ENCODE measurements around the gene MAGI3.
"Not testable (repeated sequence)": the region's sequence is repeated elsewhere in the genome, so short reads cannot be mapped to it uniquely, and the experiment has no call there.

Gene MAGI3

DNA sequence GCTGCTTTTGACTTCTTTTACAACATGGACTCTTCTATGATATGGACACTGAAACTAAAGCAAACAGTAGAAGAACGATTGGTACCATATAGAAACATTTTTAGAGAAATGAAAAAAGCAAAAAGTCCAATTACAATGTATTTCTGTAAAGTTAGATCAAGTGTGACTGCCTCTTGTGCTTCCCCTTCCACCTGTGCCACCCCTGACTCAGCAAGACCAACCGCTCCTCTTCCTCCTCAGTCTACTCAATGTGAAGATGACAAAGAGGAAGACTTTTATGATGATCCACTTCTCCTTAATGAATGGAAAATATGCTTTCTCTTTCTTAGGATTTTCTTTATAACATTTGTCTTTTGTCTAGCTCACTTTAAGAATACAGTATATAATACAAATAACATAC lies 302.0 kb downstream of the MAGI3 start:
- no peak for DNase-seq (ENCODE audit: low read depth in 2 of 2)

DNA sequence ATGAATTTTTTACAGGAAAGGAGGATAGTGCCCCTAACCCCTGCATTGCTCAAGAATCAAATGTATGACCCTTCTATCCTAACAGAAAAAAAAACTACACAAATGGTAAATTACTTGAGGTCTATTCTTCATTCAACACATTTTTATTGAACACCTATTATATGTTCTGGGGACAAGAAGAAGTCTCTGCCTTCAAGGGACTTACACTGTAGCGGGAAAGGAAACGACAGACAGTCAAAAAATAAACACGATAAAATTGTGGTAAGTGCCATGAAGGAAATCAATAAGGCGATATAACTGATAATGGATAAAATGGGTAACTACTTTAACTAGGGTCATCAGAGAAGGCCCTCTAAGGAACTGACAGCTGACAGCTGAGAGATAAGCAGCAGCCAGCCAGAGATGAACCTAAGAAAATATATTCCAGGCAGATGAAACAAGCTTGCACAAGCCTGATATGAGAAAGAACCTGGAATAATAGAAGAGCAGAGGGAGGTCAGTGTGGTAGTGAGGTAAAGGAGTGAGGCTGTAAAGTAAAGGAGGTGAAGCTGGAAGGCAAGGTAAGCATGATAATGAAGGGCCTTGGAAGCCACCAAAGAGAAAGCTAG lies 302.6 kb downstream of the MAGI3 start:
- no peak for DNase-seq (ENCODE audit: low read depth in 2 of 2)

DNA sequence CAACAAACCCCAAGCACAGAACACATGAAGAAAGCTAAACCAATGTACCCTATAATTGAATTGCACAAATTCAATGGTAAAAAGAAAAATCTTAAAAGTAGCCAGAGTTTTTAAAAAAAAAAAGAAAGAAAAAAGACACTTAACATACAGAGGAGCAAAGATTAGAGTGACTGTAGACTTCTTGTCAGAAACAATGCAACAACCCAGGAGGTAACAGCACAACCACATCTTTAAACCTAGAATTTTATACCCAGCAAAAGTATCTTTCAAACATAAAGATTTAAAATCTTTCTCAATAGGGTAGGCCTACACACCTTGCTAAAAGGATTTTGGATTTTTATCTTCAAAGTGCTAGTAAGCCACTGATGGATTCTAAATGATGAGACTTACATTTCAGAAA lies 304.6 kb downstream of the MAGI3 start:
- no peak for DNase-seq (ENCODE audit: low read depth in 2 of 2)

DNA sequence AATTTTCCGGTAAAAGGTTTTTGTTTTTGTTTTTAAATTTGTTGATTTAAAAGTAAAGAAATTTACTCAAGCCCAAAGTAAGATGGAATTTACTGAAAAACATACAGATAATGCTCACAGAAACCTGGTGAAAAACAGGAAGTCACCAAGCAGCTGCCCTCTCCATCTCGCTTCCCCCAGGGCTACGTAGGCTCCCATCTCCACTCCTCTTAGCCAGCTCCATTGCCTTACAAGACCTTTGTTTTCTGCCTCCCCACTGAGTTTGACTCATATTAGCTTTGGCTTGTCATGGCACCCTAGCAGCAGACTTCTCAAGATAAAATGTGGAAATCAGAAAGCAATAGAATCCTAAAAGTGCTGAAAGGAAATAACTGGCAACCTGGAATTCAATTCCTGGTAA lies 311.1 kb downstream of the MAGI3 start:
- no peak for DNase-seq (ENCODE audit: low read depth in 2 of 2)

DNA sequence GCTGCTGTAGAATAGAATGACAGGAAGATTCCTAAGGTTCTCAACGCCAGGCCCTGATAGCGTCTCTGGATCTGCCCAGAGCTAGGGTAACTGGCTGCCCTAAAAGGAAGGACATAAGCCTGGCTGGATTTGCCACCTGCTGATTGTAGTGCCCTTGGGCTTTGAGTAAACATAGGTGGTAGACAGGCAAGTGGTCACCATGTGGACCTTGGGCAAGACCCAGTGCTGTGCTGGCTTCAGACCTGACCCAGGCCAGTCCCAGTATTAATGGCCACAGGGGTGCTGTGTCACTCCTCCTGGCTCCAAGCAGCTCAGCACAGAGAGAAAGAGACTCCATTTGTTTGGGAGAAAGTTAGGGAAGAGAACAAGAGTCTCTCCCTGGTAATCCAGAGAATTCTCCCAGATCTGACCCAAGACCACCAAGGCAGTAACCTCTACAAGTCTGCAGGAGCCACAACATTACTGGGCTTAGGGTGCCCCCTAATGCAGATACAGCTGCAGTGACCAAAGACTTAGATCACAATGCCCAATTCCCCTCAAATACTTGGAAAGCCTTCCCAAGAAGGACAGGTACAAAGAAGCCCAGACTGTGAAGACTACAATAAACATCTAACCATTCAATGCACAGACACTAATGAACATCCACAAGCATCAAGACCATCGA lies 324.4 kb downstream of the MAGI3 start:
- no peak for DNase-seq (ENCODE audit: low read depth in 2 of 2)

DNA sequence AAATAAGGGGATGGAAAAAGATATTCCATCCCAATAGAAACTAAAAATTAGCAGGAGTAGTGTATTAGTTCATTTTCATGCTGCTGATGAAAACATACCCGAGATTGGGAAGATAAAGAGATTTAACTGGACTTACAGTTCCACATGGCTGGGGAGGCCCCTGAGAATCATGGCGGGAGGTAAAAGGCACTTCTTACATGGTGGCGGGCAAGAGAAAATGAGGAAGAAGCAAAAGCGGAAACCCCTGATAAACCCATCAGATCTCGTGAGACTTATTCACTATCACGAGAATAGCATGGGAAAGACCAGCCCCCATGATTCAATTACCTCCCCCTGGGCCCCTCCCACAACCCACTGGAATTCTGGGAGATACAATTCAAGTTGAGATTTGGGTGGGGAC lies 327.2 kb downstream of the MAGI3 start:
- not testable (repeated sequence) for DNase-seq (ENCODE audit: low read depth in 2 of 2)

DNA sequence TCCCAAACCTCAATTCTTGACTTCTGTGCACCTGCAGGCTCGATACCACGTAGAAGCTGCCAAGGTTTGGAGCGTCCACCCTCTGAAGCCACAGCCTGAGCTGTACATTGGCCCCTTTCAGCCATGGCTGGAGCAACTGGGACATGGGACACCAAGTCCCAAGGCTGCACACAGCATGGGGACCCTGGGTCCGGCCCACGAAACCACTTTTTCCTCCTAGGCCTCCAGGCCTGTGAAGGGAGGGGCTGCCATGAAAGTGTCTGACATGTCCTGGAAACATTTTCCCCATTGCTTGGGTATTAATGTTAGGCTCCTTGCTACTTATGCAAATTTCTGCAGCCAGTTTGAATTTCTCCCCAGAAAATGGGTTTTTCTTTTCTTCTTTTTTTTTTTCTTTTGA lies 328.3 kb downstream of the MAGI3 start:
- not testable (repeated sequence) for DNase-seq (ENCODE audit: low read depth in 2 of 2)

DNA sequence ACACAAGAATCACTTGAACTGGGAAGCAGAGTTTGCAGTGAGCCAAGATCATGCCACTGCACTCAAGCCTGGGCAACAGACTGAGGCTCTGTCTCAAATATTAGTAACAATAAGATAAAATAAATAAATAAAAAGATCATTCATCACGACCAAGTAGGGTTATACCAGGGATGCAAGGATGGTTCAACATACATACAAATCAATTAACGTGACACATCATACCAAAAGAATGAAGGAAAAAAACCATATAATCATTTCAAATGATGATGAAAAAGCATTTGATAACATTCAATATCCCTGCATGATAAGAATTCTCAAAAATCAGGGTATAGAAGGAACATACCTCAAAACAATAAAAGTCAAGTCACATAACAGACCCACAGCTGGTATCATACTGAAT lies 330.7 kb downstream of the MAGI3 start:
- DNase-seq (ENCODE audit: low read depth in 2 of 2): no peak

DNA sequence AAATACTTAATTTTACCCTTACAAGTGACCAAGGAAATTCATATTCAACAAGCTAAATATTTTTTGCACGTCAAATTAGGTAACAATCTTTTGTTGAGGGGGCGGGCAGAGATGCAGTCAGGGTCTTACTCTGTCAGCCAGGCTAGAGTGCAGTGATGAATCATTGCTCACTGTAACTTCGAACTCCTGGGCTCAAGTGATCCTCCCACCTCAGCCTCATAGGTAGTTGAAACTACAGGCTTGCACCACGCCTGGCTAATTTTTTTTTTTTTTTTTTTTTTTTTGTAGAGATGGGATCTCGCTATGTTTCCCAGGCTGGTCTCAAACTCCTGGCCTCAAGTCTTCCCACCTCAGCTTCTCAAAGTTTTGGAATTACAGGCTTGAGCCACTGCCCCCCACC lies 342.5 kb downstream of the MAGI3 start:
- DNase-seq (ENCODE audit: low read depth in 2 of 2): no peak

DNA sequence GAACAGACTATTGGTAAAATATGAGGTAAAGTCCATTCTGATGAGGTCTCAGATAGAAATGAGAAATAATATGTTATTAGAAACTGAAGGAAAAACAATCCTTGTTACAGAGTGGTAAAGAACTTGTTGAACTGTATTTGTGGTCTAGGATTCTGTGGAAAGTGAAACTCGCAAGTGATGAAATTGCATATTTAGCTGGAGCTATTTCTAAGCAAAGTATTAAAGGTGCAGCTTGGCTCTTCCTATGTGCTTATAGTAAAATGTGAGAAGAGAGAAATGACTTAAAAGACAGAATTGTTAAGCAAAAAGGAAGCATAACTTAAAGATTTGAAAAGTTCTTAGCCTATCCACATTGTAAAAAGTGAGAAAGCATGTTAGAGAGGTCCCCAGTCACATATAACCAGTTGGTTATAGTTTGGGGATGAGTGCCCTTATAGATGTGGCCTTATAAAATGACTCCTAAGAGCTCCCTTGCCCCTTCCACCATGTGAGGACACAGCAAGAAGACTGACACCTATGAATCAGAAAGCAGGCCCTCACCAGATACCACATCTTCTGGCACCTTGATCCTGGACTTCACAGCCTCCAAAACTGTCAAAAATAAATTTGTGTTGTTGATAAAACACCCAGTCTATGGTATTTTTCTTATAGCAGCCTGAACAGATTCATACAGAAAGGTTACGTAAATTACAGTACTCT lies 344.2 kb downstream of the MAGI3 start:
- no peak for DNase-seq (ENCODE audit: low read depth in 2 of 2)
